CD4-positive, alpha-beta T cell treated with Interleukin-12 subunit alpha and Interleukin-12 subunit beta, for 1 hour (primary cell): ENCODE measurements around the gene EPB41.
A peak's percentile ranks its signal among the peaks of the same experiment; 100 is the strongest.
"Not testable (repeated sequence)": the region's sequence is repeated elsewhere in the genome, so short reads cannot be mapped to it uniquely, and the experiment has no call there.

Source experiments
- DNase-seq: peaks from one replicate; pipeline ENCODE4 v3.0.0-alpha.2; 2020

EPB41 gene

GRCh38 chr1:28983091-28983490 is 68.7 kb downstream of the EPB41 start:
- no peak for DNase-seq

- peak; percentile 11 for DNase-seq
Observed at GRCh38 chr1:28983509-28984310, 69.3 kb downstream of the EPB41 start.

GRCh38 chr1:28984311-28984684 is 69.9 kb downstream of the EPB41 start:
- no peak for DNase-seq

GRCh38 chr1:28985427-28985826 is 71.1 kb downstream of the EPB41 start:
- DNase-seq = no peak

GRCh38 chr1:28986306-28986910 is 72.0 kb downstream of the EPB41 start:
- DNase-seq = no peak

- DNase-seq = no peak
Observed at GRCh38 chr1:29002792-29003191, 88.4 kb downstream of the EPB41 start.

- no peak for DNase-seq
Observed at GRCh38 chr1:29004288-29004687, 89.9 kb downstream of the EPB41 start.

- DNase-seq = no peak
Observed at GRCh38 chr1:29004798-29005197, 90.4 kb downstream of the EPB41 start.

GRCh38 chr1:29011775-29012174 is 97.4 kb downstream of the EPB41 start:
- DNase-seq = no peak

- DNase-seq = peak; percentile 6
Observed at GRCh38 chr1:29017235-29017634, 102.9 kb downstream of the EPB41 start.

- DNase-seq = no peak
Observed at GRCh38 chr1:29017975-29018712, 103.8 kb downstream of the EPB41 start.

- no peak for DNase-seq
Observed at GRCh38 chr1:29022620-29023019, 108.3 kb downstream of the EPB41 start.

GRCh38 chr1:29029667-29030066 is 115.3 kb downstream of the EPB41 start:
- no peak for DNase-seq

GRCh38 chr1:29032841-29033240 is 118.5 kb downstream of the EPB41 start:
- DNase-seq = no peak

- peak; percentile 53 for DNase-seq
Observed at GRCh38 chr1:29033829-29034466, 119.6 kb downstream of the EPB41 start.

- no peak for DNase-seq
Observed at GRCh38 chr1:29043274-29043965, 129.1 kb downstream of the EPB41 start.

- no peak for DNase-seq
Observed at GRCh38 chr1:29044010-29044409, 129.6 kb downstream of the EPB41 start.

- DNase-seq = not testable (repeated sequence)
Observed at GRCh38 chr1:29045663-29046062, 131.3 kb downstream of the EPB41 start.

- no peak for DNase-seq
Observed at GRCh38 chr1:29047142-29047541, 132.8 kb downstream of the EPB41 start.

- no peak for DNase-seq
Observed at GRCh38 chr1:29050166-29050565, 135.8 kb downstream of the EPB41 start.

GRCh38 chr1:29052100-29052499 is 137.7 kb downstream of the EPB41 start:
- no peak for DNase-seq

GRCh38 chr1:29052941-29053340 is 138.6 kb downstream of the EPB41 start:
- DNase-seq = no peak

GRCh38 chr1:29055160-29055559 is 140.8 kb downstream of the EPB41 start:
- DNase-seq = no peak
